Measurements from ENCODE around the gene MPO.

Gene MPO

DNA sequence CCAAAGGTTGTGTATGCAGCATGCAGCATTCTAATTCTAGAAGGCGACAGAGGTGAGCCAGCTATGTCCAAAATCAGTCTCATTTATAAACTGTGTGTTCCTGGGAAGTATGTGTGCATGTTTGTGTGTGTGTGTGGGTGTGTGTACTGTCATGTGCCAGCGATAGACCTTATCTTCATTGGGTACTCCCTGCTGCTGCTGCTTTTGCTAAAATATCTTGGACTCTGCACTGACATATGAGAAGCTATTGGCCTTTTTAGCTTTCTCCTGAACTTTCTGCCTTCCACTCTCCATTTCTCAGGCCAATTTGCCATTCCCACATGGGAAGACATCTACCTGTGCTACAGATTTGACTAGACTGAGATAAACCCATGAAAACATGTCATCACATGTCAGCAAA lies 44.3 kb downstream of the MPO start:
- no peak for DNase-seq (ENCODE audit: low read depth in 2 of 2)

DNA sequence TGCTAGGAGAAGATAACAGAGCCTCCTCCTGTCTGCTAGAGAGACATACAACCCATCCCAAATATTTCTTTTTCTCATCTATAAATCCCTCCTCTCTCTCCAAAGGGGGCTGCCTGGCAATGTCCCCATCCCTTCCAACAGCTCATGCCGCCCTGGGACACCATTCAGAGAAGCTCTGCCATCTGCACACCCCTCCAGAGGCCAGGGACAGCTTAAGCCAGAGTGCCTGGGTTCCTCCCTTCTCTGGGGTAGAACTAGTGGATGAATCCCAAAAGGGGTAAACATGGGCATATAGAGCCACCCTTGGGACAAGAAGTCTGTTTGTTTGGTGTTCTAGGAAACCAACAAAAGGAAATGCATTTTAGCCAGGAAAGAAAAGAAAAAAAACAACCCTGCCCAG lies 44.9 kb downstream of the MPO start:
- DNase-seq (ENCODE audit: low read depth in 2 of 2): no peak

- no peak for DNase-seq (ENCODE audit: low read depth in 2 of 2)
These were observed 46.2 kb downstream of the MPO start for GRCh38 chr17:58234512-58234911.

DNA sequence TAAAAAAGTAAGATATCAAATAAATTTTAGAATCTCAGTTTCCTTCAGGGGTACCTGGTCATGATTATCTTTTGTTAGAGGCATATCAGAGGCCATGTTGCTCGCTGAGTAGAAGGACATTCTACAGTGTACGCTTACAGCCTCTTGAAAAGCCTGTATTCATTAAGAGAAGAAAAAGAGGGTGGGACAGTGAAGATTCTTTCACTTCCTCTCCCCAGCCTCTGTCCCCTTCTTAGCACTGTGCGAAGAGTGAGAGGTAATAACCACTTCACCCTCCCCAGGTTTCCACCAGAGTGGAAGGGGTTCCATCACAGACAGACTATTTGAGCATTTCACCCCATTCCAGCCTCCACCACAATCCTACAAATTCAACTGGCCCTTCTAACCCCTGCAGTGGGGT lies 47.2 kb downstream of the MPO start:
- no peak for DNase-seq (ENCODE audit: low read depth in 2 of 2)

- DNase-seq (ENCODE audit: low read depth in 2 of 2): no peak
These were observed 48.0 kb downstream of the MPO start for GRCh38 chr17:58232707-58233156.

DNA sequence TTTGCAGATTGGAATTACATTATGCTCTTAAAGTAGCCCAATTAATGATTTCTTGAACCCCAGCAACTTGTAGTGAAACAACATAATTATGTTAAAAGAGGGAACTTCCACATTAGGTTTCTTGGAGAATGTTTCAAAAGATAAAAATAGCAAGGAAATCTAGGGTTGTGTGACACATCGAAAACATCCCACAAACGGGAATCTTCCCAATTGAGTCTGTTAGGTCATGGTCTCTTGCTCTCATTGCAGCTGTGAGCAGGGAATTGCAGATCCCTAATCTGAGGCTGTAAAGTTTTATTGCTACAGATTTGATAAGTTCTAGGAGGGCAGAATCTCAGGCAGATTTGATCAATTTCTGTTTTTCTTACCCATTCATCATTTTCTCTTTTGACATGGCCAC lies 49.1 kb downstream of the MPO start:
- DNase-seq (ENCODE audit: low read depth in 2 of 2): no peak

DNA sequence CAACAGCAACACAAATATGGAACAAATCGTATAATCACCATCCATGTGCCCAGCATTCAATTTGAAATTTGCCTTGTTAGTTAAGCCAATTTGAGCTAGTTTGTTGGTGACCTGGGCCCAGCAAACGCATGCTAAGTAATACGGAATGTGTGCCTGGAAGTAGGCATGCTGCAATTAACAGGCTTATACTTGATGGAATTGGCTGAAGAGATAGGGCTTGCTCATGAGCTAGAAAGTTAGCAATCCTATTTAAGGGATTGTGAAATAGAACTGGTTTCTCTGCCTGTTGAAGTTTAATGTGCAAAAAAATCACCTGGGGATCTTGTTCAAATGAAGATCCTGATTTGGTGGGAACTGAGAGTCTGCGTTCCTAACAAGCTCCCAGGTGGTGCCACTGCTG lies 50.9 kb downstream of the MPO start:
- DNase-seq (ENCODE audit: low read depth in 2 of 2): no peak

GRCh38 chr17:58229384-58229783 lies 51.4 kb downstream of the MPO start:
- no peak for DNase-seq (ENCODE audit: low read depth in 2 of 2)

DNA sequence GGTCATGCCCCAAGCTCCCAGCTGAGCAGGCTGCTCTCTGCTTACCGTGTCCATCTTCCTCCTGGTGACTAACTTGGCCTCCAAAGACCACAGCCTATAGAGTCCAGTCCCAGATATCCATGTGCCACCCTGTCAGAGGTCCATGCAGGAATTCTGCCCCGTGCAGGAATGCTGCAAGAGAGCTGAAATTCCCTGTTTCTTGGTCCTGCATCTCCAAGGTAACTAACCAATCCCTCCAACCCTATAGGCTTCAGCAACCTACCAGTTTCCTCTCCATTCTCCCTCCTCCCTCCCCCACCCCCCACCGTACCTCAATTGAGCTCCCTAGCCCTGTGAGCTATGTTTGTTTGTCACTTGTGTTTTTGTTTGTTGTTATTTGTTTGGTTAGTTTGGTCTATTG lies 52.1 kb downstream of the MPO start:
- DNase-seq (ENCODE audit: low read depth in 2 of 2): no peak

GRCh38 chr17:58227733-58228132 lies 53.0 kb downstream of the MPO start:
- DNase-seq (ENCODE audit: low read depth in 2 of 2): no peak

GRCh38 chr17:58224315-58224714 lies 56.4 kb downstream of the MPO start:
- no peak for DNase-seq (ENCODE audit: low read depth in 2 of 2)

All from stimulated activated CD8-positive, alpha-beta memory T cell treated with anti-CD3 and anti-CD28 coated beads, Interleukin-7, amount 100 ng/mL, for 4 hours (primary cell).